Natural killer cell (primary cell): ENCODE data around the gene NCEH1. TPM values are rescaled to one million over a fixed set of nuclear protein-coding genes. Genes with fewer than 3 reads are reported as not detected.
A peak's percentile ranks its signal among the peaks of the same experiment; 100 is the strongest.

Source experiments
- ATAC-seq, 3 donors: fragments of 150-1000 bp in 2 of 3; fragments of 200-7000 bp in 1 of 3; cut with Tn5 transposase; 1 replicate in 1 of 3; 2 replicates in 2 of 3; pipeline ENCODE4 v1.10.0; 2021; ENCODE audit warnings: mild to moderate bottlenecking in 2 of 3, moderate library complexity in 2 of 3
- DNase-seq, 2 donors: peaks; one replicate each; pipeline versions ENCODE4 v3.0.0 to v3.0.0-alpha.2; 2013 to 2021; ENCODE audit warnings: mixed read lengths in 1 of 2
- H3K27ac ChIP-seq: one replicate; pipeline ENCODE4 v1.5.1; 2013; ENCODE audit warnings: mild to moderate bottlenecking, low read length
- H3K27me3 ChIP-seq: one replicate; pipeline ENCODE4 v1.6.1; 2013; ENCODE audit warnings: low read length; ENCODE audit not compliant: control insufficient read depth, insufficient read depth
- H3K36me3 ChIP-seq: one replicate; pipeline ENCODE4 v1.6.1; 2013; ENCODE audit warnings: low read length; ENCODE audit not compliant: control insufficient read depth, insufficient read depth
- H3K4me1 ChIP-seq: one replicate; pipeline ENCODE4 v1.6.1; 2013; ENCODE audit warnings: low read length; ENCODE audit not compliant: control insufficient read depth, insufficient read depth
- H3K4me3 ChIP-seq: one replicate; pipeline ENCODE4 v1.5.1; 2013; ENCODE audit warnings: low read length
- H3K9me3 ChIP-seq: one replicate; pipeline ENCODE4 v1.6.1; 2013; ENCODE audit warnings: low read length; ENCODE audit not compliant: control insufficient read depth, insufficient read depth
- H3K27ac Mint-ChIP-seq, 2 donors: one replicate each; pipeline ENCODE4 v1.8.0; 2022; ENCODE audit warnings: mild to moderate bottlenecking in 2 of 2, mixed read lengths in 2 of 2, moderate library complexity in 1 of 2
- H3K27me3 Mint-ChIP-seq, 2 donors: one replicate each; pipeline ENCODE4 v1.8.0; 2022; ENCODE audit warnings: low read depth in 2 of 2, mixed read lengths in 2 of 2
- H3K36me3 Mint-ChIP-seq: one replicate; pipeline ENCODE4 v1.8.0; 2022; ENCODE audit warnings: mixed read lengths
- H3K4me1 Mint-ChIP-seq, 2 donors: one replicate each; pipeline ENCODE4 v1.8.0; 2022; ENCODE audit warnings: mixed read lengths in 2 of 2
- H3K4me3 Mint-ChIP-seq: one replicate; pipeline ENCODE4 v1.8.0; 2022; ENCODE audit warnings: mild to moderate bottlenecking, moderate library complexity, mixed read lengths
- H3K9me3 Mint-ChIP-seq, 2 donors: one replicate each; pipeline ENCODE4 v1.8.0; 2022; ENCODE audit warnings: mixed read lengths in 2 of 2
- WGBS: methylation state at CpG from one replicate; pipeline ENCODE4 v1.1.7; 2013; ENCODE audit warnings: missing lambda C conversion rate; ENCODE audit not compliant: insufficient coverage; 5-methylcytosine and 5-hydroxymethylcytosine counted together
- intact Hi-C: fragments of 100-400 bp; cut with micrococcal nuclease; formaldehyde crosslinking; loops from one replicate; pipeline ENCODE4 v1.14.2; 2022
- total RNA-seq, 4 donors: library from RNA; stranded (reverse); fragments of 120-200 nt in 1 of 4; gene quantifications; one replicate each; pipeline versions ENCODE4 v1.2.3 to v1.2.4, GENCODE V29; 2013 to 2022
- TF ChIP-seq, protein P1 (sequence below): fragments of 200-600 bp; IDR thresholded peaks from one replicate; pipeline ENCODE4 v1.8.0; 2022; ENCODE audit warnings: antibody characterized with exemption

NCEH1 gene
- total RNA-seq, 3 donors from 2014 or later (not counting 1 experiment from before 2014, with no cell fraction given), result 3.5 to 6.8 (median 5.3) TPM

DNA sequence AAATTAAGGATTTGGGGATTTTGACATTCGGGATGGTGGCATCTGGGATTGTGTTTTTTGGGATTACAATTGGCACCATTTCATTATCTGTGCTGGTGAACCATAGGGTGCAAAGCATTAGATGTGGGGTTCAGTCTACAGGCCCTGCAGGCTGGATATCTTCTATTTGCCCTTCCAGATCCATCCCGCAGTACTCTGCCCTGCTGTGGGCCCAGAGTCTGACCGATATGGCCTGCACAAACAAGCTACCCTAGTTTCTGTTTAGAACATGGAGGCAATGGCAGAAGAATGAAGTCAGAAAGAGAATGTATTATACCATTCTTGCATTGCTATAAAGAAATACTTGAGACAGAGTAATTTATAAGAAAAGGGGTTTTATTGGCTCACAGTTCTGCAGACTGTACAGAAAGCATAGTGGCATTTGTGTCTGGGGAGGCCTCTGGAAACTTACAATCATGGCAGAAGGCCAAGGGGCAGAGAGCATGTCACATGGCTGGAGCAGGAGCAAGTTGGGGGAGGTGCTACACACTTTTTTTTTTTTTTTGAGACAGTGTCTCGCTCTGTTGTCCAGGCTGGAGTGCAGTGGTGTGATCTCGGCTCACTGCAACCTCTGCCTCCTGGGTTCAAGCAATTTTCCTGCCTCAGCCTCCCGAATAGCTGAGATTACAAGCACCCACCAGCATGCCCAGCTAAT is 93.7 kb downstream of the NCEH1 start:
- TF ChIP-seq, protein P1, sequence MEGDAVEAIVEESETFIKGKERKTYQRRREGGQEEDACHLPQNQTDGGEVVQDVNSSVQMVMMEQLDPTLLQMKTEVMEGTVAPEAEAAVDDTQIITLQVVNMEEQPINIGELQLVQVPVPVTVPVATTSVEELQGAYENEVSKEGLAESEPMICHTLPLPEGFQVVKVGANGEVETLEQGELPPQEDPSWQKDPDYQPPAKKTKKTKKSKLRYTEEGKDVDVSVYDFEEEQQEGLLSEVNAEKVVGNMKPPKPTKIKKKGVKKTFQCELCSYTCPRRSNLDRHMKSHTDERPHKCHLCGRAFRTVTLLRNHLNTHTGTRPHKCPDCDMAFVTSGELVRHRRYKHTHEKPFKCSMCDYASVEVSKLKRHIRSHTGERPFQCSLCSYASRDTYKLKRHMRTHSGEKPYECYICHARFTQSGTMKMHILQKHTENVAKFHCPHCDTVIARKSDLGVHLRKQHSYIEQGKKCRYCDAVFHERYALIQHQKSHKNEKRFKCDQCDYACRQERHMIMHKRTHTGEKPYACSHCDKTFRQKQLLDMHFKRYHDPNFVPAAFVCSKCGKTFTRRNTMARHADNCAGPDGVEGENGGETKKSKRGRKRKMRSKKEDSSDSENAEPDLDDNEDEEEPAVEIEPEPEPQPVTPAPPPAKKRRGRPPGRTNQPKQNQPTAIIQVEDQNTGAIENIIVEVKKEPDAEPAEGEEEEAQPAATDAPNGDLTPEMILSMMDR, result no peak
- Mint-ChIP-seq H3K36me3 (no peaks in the 10 kb centered on the region), H3K27ac (peak overlapping the region in 1 of 2 donors; percentile 60), H3K27me3 (no peaks in the 10 kb centered on the region), H3K9me3 (no peaks in the 10 kb centered on the region), H3K4me1 (peaks cover 23 to 26% of the 10 kb centered on the region in 2 donors), H3K4me3 (peak overlapping the region; percentile 9)
- Histone ChIP-seq H3K36me3 (no peaks in the 10 kb centered on the region), H3K4me1 (peaks cover 15% of the 10 kb centered on the region), H3K27ac (no peak overlapping the region), H3K9me3 (peaks cover 14% of the 10 kb centered on the region), H3K27me3 (no peaks in the 10 kb centered on the region), H3K4me3 (no peak overlapping the region)
- WGBS, result 98% methylated on average over 6 of the region's 6 CpGs
- ATAC-seq (no peak), DNase-seq (no peak)
- intact Hi-C loops, result no loop called here

DNA sequence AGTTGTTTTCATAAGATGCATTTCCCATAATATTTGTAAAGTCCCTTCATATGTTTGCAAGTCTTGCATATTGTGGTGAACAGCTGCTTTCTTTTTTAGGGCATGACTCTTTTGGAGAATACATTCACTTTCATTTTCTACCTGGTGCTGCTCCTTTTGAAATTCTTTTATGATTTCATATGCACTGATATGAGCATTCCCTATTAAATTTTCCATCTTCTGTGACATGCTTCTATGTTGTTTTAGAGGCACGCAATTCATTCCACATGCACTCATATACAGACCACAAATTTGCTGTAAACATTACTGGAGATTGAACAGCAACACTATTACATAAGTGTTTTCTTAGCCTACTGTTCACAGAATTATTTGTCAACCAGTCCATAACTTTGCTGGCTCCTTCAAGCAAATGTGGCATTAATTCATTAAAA is 94.8 kb downstream of the NCEH1 start:
- Histone ChIP-seq H3K27me3 (no peaks in the 10 kb centered on the region), H3K36me3 (no peaks in the 10 kb centered on the region), H3K9me3 (peaks cover 14% of the 10 kb centered on the region), H3K4me3 (no peak overlapping the region), H3K27ac (no peak overlapping the region), H3K4me1 (peaks cover 15% of the 10 kb centered on the region)
- Mint-ChIP-seq H3K9me3 (no peaks in the 10 kb centered on the region), H3K27ac (peak overlapping the region; percentile 83 to 87), H3K4me1 (peaks cover 21 to 25% of the 10 kb centered on the region in 2 donors), H3K4me3 (peak overlapping the region; percentile 66), H3K36me3 (peaks cover under 1% of the 10 kb centered on the region), H3K27me3 (no peaks in the 10 kb centered on the region)
- intact Hi-C loops, result no loop called here
- WGBS, result 12% methylated on average over 1 of the region's 1 CpG
- ATAC-seq (peak; percentile 64 to 74 (median 65)), DNase-seq (peak in 1 of 2 donors; percentile 19)
- TF ChIP-seq, protein P1, result no peak

DNA sequence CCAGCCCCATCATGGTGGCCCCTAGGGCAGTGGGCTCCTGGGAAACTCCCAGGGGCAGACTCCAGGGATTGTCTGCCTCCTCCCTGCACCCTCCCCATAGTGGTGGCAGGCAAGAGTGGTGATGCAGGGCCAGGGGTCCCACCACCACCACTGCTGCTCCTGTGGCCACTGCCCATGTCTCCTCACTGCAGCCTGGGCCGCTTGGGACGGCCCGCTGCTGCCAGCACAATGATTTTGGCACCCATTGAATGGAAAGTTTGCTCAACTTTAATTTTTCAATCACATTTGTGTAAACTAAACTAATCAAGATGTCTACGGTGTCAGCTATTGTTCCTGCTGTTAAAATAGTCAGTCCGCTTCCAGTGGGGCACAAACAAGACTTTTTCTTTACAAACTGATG is 95.6 kb downstream of the NCEH1 start:
- peaks cover 14% of the 10 kb centered on the region for H3K9me3 ChIP-seq
- no peak overlapping the region for H3K4me3 ChIP-seq
- DNase-seq (no peak), ATAC-seq (no peak)
- H3K4me1 ChIP-seq, result peaks cover 15% of the 10 kb centered on the region
- TF ChIP-seq, protein P1, result no peak
- H3K4me3 Mint-ChIP-seq, result no peak overlapping the region
- intact Hi-C loops, result no loop called here
- H3K27ac ChIP-seq, result no peak overlapping the region
- H3K27ac Mint-ChIP-seq, result peak overlapping the region; percentile 83 to 87
- no peaks in the 10 kb centered on the region for H3K27me3 ChIP-seq
- peaks cover 8% of the 10 kb centered on the region for H3K36me3 Mint-ChIP-seq
- H3K27me3 Mint-ChIP-seq, result no peaks in the 10 kb centered on the region
- peaks cover 4% of the 10 kb centered on the region in 2 donors for H3K9me3 Mint-ChIP-seq
- peaks cover 21 to 25% of the 10 kb centered on the region in 2 donors for H3K4me1 Mint-ChIP-seq
- H3K36me3 ChIP-seq, result no peaks in the 10 kb centered on the region
- WGBS, result over 99% methylated on average over 5 of the region's 5 CpGs
